Mammary epithelial cell (primary cell): ENCODE results near the gene C3.

ENCODE experiments used
- CTCF ChIP-seq, 2 donors: IDR thresholded peaks in 1 of 2; conservative IDR thresholded peaks in 1 of 2; 2 replicates each; pipeline ENCODE4 v1.5.1; 2011 to 2012; ENCODE audit warnings: inconsistent platforms in 2 of 2, low read length in 2 of 2, mild to moderate bottlenecking in 2 of 2, control low read depth in 1 of 2, low read depth in 1 of 2; ENCODE audit not compliant: insufficient read depth in 1 of 2; ENCODE audit errors: extremely low read depth in 1 of 2
- EZH2 ChIP-seq: IDR thresholded peaks from 2 replicates; pipeline ENCODE4 v1.6.1; 2012; ENCODE audit warnings: low read length, inconsistent platforms, borderline replicate concordance

- TF ChIP-seq CTCF (conservative IDR thresholded peaks at IDR 0.05 in 1 of 2, IDR thresholded peaks at IDR 0.05 in 1 of 2; ENCODE audit: extremely low read depth in 1 of 2, insufficient read depth in 1 of 2, low read depth in 1 of 2, low read length in 2 of 2): no peak
- TF ChIP-seq EZH2: no peak
Measured at GRCh38 chr19:6662702-6663101, 57.7 kb downstream of the C3 start.
